Measurements from ENCODE around the gene CACNB4.
"Not testable (repeated sequence)": the region's sequence is repeated elsewhere in the genome, so short reads cannot be mapped to it uniquely, and the experiment has no call there.

CACNB4 gene

GRCh38 chr2:151796774-151797173, 302.1 kb downstream of the CACNB4 start:
- CTCF ChIA-PET = no interaction called here
- POLR2A ChIA-PET = no interaction called here
- TF ChIP-seq FOXK2 (IDR thresholded peaks at IDR 0.05) (no peak), SP1 (IDR thresholded peaks at IDR 0.05) (no peak), LEF1 (IDR thresholded peaks at IDR 0.05; ENCODE audit: borderline replicate concordance) (no peak), PKNOX1 (IDR thresholded peaks at IDR 0.05) (no peak), L3MBTL2 (conservative IDR thresholded peaks at IDR 0.05) (no peak), NFRKB (IDR thresholded peaks at IDR 0.05) (no peak)
- no peak for DNase-seq (ENCODE audit: extremely low spot score)

- TF ChIP-seq FOXM1 (IDR thresholded peaks at IDR 0.05; ENCODE audit: borderline replicate concordance) (no peak), NFRKB (IDR thresholded peaks at IDR 0.05) (no peak), FOXA1 (IDR thresholded peaks at IDR 0.05) (no peak), L3MBTL2 (conservative IDR thresholded peaks at IDR 0.05) (no peak), SP1 (IDR thresholded peaks at IDR 0.05) (no peak), PKNOX1 (IDR thresholded peaks at IDR 0.05) (no peak), BHLHE40 (IDR thresholded peaks at IDR 0.05; ENCODE audit: borderline replicate concordance) (no peak), ZNF384 (IDR thresholded peaks at IDR 0.05) (no peak), HDGF (IDR thresholded peaks at IDR 0.05; ENCODE audit: borderline replicate concordance) (no peak)
- ChIA-PET CTCF (no interaction called here), POLR2A (no interaction called here)
- DNase-seq (ENCODE audit: extremely low spot score) = no peak
Observed at GRCh38 chr2:151795646-151796240, 303.1 kb downstream of the CACNB4 start.

- POLR2A ChIA-PET; DNase-seq (ENCODE audit: extremely low spot score); CTCF ChIA-PET: not testable (repeated sequence)
Observed at GRCh38 chr2:151794422-151794821, 304.4 kb downstream of the CACNB4 start.

GRCh38 chr2:151793123-151793522, 305.7 kb downstream of the CACNB4 start:
- DNase-seq (ENCODE audit: extremely low spot score) = no peak
- TF ChIP-seq PKNOX1 (IDR thresholded peaks at IDR 0.05) (no peak), L3MBTL2 (conservative IDR thresholded peaks at IDR 0.05) (no peak), SP1 (IDR thresholded peaks at IDR 0.05) (no peak), TARDBP (IDR thresholded peaks at IDR 0.05) (no peak), CTBP1 (IDR thresholded peaks at IDR 0.05; ENCODE audit: borderline replicate concordance) (no peak), ELF4 (IDR thresholded peaks at IDR 0.05) (no peak), ARNT (IDR thresholded peaks at IDR 0.05) (no peak), SUZ12 (IDR thresholded peaks at IDR 0.05) (no peak), FOXK2 (IDR thresholded peaks at IDR 0.05) (no peak)
- CTCF ChIA-PET = no interaction called here
- POLR2A ChIA-PET = no interaction called here

GRCh38 chr2:151792589-151792988, 306.3 kb downstream of the CACNB4 start:
- DNase-seq (ENCODE audit: extremely low spot score) = no peak
- ChIA-PET POLR2A (no interaction called here), CTCF (no interaction called here)
- TF ChIP-seq SUZ12 (IDR thresholded peaks at IDR 0.05) = no peak
- no peak for TF ChIP-seq ZNF384 (IDR thresholded peaks at IDR 0.05)
- no peak for TF ChIP-seq NFRKB (IDR thresholded peaks at IDR 0.05)
- TF ChIP-seq BHLHE40 (IDR thresholded peaks at IDR 0.05; ENCODE audit: borderline replicate concordance) = no peak
- no peak for TF ChIP-seq SP1 (IDR thresholded peaks at IDR 0.05)
- TF ChIP-seq FOXM1 (IDR thresholded peaks at IDR 0.05; ENCODE audit: borderline replicate concordance) = no peak
- TF ChIP-seq L3MBTL2 (conservative IDR thresholded peaks at IDR 0.05) = no peak
- no peak for TF ChIP-seq PKNOX1 (IDR thresholded peaks at IDR 0.05)
- TF ChIP-seq CTBP1 (IDR thresholded peaks at IDR 0.05; ENCODE audit: borderline replicate concordance) = no peak
- no peak for TF ChIP-seq TARDBP (IDR thresholded peaks at IDR 0.05)
- TF ChIP-seq LEF1 (IDR thresholded peaks at IDR 0.05; ENCODE audit: borderline replicate concordance) = no peak
- no peak for TF ChIP-seq ELF4 (IDR thresholded peaks at IDR 0.05)
- TF ChIP-seq FOXA1 (IDR thresholded peaks at IDR 0.05) = no peak
- no peak for TF ChIP-seq ARNT (IDR thresholded peaks at IDR 0.05)
- no peak for TF ChIP-seq FOXK2 (IDR thresholded peaks at IDR 0.05)

GRCh38 chr2:151791545-151791944, 307.3 kb downstream of the CACNB4 start:
- TF ChIP-seq FOXM1 (IDR thresholded peaks at IDR 0.05; ENCODE audit: borderline replicate concordance) = no peak
- no peak for TF ChIP-seq SP1 (IDR thresholded peaks at IDR 0.05)
- no peak for TF ChIP-seq CTBP1 (IDR thresholded peaks at IDR 0.05; ENCODE audit: borderline replicate concordance)
- TF ChIP-seq ARNT (IDR thresholded peaks at IDR 0.05) = no peak
- TF ChIP-seq TARDBP (IDR thresholded peaks at IDR 0.05) = no peak
- no peak for TF ChIP-seq NFRKB (IDR thresholded peaks at IDR 0.05)
- no peak for TF ChIP-seq ELF4 (IDR thresholded peaks at IDR 0.05)
- no peak for TF ChIP-seq L3MBTL2 (conservative IDR thresholded peaks at IDR 0.05)
- TF ChIP-seq HDGF (IDR thresholded peaks at IDR 0.05; ENCODE audit: borderline replicate concordance) = no peak
- DNase-seq (ENCODE audit: extremely low spot score) = no peak
- POLR2A ChIA-PET = no interaction called here
- CTCF ChIA-PET = no interaction called here

- TF ChIP-seq BHLHE40 (IDR thresholded peaks at IDR 0.05; ENCODE audit: borderline replicate concordance) = no peak
- no peak for TF ChIP-seq HDGF (IDR thresholded peaks at IDR 0.05; ENCODE audit: borderline replicate concordance)
- no peak for TF ChIP-seq NFRKB (IDR thresholded peaks at IDR 0.05)
- POLR2A ChIA-PET = no interaction called here
- CTCF ChIA-PET = no interaction called here
Observed at GRCh38 chr2:151790689-151791088, 308.2 kb downstream of the CACNB4 start.

More at GRCh38 chr2:151790689-151791088, 308.2 kb downstream of the CACNB4 start:
- DNase-seq (ENCODE audit: extremely low spot score) = no peak

Measured in HEK293T (cell line).